Left ventricle myocardium inferior (tissue), 1 donor: Measurements from ENCODE around the gene SEMA4F. TPM values are rescaled to one million over a fixed set of nuclear protein-coding genes. Genes with fewer than 3 reads are reported as not detected.

Source experiments
- DNase-seq: peaks from one replicate; pipeline ENCODE4 v3.0.0-alpha.2; 2020
- H3K27ac ChIP-seq: fragments of 200-600 bp; replicated peaks from 2 replicates; pipeline ENCODE4 v1.8.0; 2021
- H3K27me3 ChIP-seq: fragments of 200-600 bp; 2 replicates; pipeline ENCODE4 v1.8.0; 2021; ENCODE audit warnings: low read depth
- H3K36me3 ChIP-seq: fragments of 200-600 bp; 2 replicates; pipeline ENCODE4 v1.8.0; 2021
- H3K4me1 ChIP-seq: fragments of 200-600 bp; 2 replicates; pipeline ENCODE4 v1.8.0; 2021
- H3K4me3 ChIP-seq: fragments of 200-600 bp; 2 replicates; pipeline ENCODE4 v1.8.0; 2021; ENCODE audit warnings: mild to moderate bottlenecking, moderate library complexity
- H3K9me3 ChIP-seq: fragments of 200-600 bp; replicated peaks from 2 replicates; pipeline ENCODE4 v1.8.0; 2021
- intact Hi-C: fragments of 100-400 bp; cut with micrococcal nuclease; formaldehyde crosslinking; loops from one replicate; pipeline ENCODE4 v1.11.0; 2022
- total RNA-seq: library from RNA; stranded (reverse); fragmentation: NEBNext Ultra II Directional; extraction: Animal tissue kit (Norgen Biotek cat#: 25700); gene quantifications from one replicate; pipeline ENCODE4 v1.2.1, GENCODE V29; 2021
- TF ChIP-seq, protein P1 (sequence below): fragments of 200-600 bp; IDR thresholded peaks from 2 replicates; pipeline ENCODE4 v1.8.0; 2021; ENCODE audit warnings: antibody characterized with exemption, mild to moderate bottlenecking, borderline replicate concordance
- donor health status: DM: no; HTN: yes; CAD: no; lungs with severe emphysema.

The SEMA4F gene
- total RNA-seq, 1 donor from 2014 or later, result 2.9 TPM

DNA sequence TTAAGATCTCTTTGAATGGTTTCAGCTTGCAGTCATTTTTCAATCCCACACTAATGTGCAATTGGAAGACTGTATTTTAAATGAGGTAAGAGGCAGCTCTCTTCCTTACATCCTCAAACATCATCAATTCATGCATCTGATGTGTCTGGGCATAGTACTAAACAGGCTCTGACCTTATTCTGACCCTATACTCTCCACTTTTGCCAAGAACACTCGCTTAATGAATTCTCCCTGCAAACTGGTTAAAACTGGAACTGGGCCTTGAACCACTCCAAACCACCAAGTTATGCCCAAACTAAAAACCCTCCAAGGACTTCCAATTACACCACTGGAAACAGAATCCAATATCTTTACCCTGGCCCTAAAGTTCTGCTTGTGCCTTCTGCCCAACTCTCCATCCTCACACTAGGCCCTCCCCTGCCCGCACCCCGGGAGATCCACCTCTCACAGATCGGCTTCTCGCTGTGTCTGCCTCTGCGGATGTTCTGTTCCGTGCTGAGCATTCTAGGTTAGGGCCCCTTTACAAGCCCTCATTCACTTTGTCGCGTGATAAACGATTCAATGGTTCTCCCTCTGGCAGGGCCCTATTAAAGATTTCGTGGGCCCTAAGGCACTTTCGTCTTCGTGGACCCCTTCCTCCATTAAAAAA is 7.1 kb upstream of the SEMA4F start:
- TF ChIP-seq, protein P1, sequence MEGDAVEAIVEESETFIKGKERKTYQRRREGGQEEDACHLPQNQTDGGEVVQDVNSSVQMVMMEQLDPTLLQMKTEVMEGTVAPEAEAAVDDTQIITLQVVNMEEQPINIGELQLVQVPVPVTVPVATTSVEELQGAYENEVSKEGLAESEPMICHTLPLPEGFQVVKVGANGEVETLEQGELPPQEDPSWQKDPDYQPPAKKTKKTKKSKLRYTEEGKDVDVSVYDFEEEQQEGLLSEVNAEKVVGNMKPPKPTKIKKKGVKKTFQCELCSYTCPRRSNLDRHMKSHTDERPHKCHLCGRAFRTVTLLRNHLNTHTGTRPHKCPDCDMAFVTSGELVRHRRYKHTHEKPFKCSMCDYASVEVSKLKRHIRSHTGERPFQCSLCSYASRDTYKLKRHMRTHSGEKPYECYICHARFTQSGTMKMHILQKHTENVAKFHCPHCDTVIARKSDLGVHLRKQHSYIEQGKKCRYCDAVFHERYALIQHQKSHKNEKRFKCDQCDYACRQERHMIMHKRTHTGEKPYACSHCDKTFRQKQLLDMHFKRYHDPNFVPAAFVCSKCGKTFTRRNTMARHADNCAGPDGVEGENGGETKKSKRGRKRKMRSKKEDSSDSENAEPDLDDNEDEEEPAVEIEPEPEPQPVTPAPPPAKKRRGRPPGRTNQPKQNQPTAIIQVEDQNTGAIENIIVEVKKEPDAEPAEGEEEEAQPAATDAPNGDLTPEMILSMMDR, result no peak
- Histone ChIP-seq H3K4me1 (peaks cover 4% of the 10 kb centered on the region), H3K27me3 (peaks cover 63% of the 10 kb centered on the region), H3K9me3 (no peaks in the 10 kb centered on the region), H3K4me3 (no peak overlapping the region), H3K27ac (no peak overlapping the region), H3K36me3 (no peaks in the 10 kb centered on the region)
- intact Hi-C loops, result no loop called here
- no peak for DNase-seq

DNA sequence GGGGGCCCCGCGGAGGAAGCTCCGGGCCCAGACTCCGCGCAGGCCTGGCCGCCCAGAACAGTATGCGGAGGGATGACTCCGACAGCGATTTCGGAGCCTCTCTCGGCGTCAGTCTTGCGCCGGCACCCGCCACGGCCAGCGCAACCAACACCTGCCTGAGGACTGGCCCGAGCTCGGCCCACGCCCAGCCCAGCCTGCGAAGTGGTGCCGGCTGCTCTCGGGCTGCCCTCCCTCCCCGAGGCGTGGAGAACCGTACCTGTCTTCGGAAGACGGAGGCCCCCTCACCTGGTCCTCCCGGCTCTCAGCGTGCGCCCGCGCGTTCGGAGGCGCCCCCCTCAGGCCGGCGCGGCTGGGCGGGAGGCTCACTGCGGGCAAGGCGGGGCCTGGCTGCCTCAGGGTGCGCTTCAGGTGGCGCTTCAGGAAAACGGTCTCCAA is 6.0 kb upstream of the SEMA4F start, which contains the start of gene M1AP:
Gene M1AP (minus strand): TSS at position 322 of the 435 bp plus-strand sequence. CDS start 8,055 bp downstream, outside the sequence.
- H3K27me3 ChIP-seq, result peaks cover 60% of the 10 kb centered on the region

DNA sequence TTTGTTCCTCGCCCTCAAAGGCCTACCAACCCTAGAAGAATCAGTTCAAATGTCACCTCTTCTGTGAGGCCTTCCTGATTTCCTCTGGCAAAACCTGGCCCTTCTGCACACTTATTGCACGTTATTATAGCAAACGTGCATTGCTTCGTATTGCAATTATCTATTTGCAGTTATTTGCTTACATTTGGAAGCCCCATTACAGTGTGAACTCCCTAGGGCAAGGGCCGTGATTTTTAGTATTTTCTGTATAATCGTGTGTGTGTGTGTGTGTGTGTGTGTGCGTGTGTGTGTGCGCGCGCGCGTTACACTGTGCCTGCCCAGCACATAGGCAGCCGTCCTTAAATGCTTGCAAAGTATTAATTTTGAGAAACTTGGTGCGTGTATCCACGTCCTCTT is 460 bp upstream of the SEMA4F start:
- peaks cover 16% of the 10 kb centered on the region for H3K4me1 ChIP-seq
- peaks cover 22% of the 10 kb centered on the region for H3K27me3 ChIP-seq
- no peak for DNase-seq
- no peaks in the 10 kb centered on the region for H3K9me3 ChIP-seq
- H3K4me3 ChIP-seq, result peak overlapping the region; percentile 84
- H3K27ac ChIP-seq, result peak overlapping the region; percentile 58
- H3K36me3 ChIP-seq, result no peaks in the 10 kb centered on the region
- intact Hi-C loops, result no loop called here
- TF ChIP-seq, protein P1, result no peak

More for the DNA sequence above, 6.0 kb upstream of the SEMA4F start, which contains the start of gene M1AP:
- Histone ChIP-seq H3K36me3 (no peaks in the 10 kb centered on the region), H3K4me3 (peak within 1 kb of the TSS; percentile 47), H3K4me1 (peaks cover 4% of the 10 kb centered on the region), H3K27ac (no peak within 1 kb of the TSS), H3K9me3 (no peaks in the 10 kb centered on the region)
- intact Hi-C loops, result no loop called here
- TF ChIP-seq, protein P1, result no peak
- DNase-seq, result no peak

DNA sequence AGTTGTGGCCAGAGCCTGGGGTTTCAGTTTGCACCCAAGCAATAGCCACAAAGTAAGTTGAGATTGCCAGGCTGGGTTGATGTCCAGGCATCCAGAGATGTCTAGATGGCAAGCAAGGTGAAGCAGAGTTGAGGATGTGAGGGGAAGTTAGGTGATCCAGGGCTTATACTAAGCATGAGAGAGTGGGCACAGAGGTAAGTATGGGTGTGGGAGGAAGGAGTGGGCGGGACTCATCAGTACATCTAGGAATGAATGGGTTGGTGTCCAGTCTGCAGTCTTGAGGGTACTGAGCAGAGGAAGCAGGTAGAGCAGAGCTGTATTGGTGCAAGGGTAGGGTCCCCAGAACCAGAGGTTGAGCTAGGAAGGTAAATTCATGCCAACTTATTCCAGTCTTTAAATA is 1.5 kb downstream of the SEMA4F start:
- Histone ChIP-seq H3K9me3 (no peaks in the 10 kb centered on the region), H3K4me1 (peaks cover 16% of the 10 kb centered on the region), H3K27ac (no peak overlapping the region), H3K27me3 (peaks cover 2% of the 10 kb centered on the region), H3K36me3 (no peaks in the 10 kb centered on the region), H3K4me3 (no peak overlapping the region)
- DNase-seq, result no peak
- TF ChIP-seq, protein P1, result no peak
- intact Hi-C loops, result no loop called here

DNA sequence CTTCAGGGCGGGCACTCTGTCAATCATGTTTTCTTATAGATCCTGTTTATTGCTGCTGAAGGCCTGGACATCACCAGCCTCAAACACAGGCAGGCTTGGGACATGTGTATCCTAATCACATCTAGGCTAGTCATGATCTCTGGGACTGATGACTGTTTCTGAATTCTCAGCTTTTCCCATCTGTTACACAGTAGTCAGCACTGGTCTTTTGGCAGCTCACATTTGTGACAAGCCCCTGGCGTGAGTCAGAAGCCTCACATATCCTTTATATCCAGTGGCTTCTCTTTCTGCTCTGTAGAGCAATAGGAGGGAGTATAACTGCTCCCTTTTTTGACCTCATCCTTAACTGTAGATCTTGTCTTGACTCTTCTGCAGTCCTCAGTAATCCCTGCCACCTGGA is 4.5 kb downstream of the SEMA4F start:
- Histone ChIP-seq H3K4me1 (peaks cover 14% of the 10 kb centered on the region), H3K9me3 (no peaks in the 10 kb centered on the region), H3K36me3 (peaks cover 7% of the 10 kb centered on the region), H3K4me3 (no peak overlapping the region), H3K27ac (no peak overlapping the region), H3K27me3 (no peaks in the 10 kb centered on the region)
- intact Hi-C loops, result no loop called here
- DNase-seq, result no peak
- TF ChIP-seq, protein P1, result no peak
